ENCODE results near the gene HELQ.

The HELQ gene

DNA sequence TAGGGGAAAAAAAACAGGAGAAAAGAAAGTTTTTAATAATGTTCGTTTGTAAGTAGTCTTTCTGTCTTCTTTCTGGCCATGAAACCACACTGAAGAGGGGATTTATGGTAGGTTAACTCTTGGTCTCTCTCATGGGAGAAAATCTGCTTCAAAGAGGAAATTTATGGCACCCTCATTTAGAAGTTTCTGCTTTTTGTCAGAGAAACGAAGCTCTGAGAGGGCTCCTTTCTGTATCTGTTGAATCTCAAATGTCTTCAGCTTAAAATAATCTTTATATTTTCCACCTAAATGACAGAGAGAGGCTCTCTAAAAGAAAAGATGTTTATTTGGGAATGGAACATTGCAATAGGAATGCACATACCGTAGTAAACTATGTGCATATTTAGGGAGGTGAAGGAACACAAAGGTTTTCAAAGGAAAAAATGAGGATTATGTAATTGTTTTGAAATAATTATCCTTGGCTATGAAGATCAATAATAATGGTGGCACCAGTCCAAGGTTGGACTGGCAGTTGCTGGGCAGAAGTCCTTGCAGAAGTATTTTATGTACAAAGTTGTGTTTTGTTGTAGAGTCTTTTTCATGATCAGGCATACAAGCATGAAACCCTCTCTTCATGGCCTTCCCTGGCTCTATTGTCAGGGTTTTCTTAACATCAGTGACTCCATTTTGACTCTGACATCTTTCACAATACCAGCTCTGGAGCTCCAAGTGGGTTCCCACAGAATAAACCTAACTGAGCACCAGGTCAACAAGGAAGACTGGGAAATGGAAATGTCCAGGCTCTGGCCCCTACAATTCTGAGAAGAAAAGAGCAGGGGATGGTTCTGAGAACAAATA is 67.9 kb downstream of the HELQ start:
- TF ChIP-seq, protein P1, sequence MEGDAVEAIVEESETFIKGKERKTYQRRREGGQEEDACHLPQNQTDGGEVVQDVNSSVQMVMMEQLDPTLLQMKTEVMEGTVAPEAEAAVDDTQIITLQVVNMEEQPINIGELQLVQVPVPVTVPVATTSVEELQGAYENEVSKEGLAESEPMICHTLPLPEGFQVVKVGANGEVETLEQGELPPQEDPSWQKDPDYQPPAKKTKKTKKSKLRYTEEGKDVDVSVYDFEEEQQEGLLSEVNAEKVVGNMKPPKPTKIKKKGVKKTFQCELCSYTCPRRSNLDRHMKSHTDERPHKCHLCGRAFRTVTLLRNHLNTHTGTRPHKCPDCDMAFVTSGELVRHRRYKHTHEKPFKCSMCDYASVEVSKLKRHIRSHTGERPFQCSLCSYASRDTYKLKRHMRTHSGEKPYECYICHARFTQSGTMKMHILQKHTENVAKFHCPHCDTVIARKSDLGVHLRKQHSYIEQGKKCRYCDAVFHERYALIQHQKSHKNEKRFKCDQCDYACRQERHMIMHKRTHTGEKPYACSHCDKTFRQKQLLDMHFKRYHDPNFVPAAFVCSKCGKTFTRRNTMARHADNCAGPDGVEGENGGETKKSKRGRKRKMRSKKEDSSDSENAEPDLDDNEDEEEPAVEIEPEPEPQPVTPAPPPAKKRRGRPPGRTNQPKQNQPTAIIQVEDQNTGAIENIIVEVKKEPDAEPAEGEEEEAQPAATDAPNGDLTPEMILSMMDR (conservative IDR thresholded peaks at IDR 0.05; ENCODE audit: low read depth, low read length) = no peak
- no peak for DNase-seq (ENCODE audit: low read depth)
- no peak overlapping the region for H3K4me3 ChIP-seq (ENCODE audit: low read length)

DNA sequence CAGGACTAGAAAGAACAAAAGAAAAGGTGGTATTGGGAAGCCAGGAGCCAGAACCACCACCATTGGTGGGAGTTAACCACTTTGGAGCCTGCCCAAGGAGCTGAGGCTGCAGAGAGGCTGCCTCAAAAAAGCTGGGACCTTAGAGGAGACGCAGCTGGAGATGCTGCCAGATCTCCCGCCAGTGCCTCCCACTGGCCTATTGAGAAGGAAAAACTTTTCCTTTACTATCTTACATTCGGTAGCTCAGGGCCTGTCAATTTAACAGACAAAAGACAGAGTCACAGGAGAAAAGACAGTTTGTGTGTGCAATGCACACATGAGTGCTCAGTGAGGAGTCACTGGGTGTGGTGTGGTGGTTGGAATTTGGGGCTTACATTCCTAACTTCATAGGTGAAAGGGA is 68.6 kb downstream of the HELQ start:
- TF ChIP-seq, protein P1 (conservative IDR thresholded peaks at IDR 0.05; ENCODE audit: low read depth, low read length) = no peak
- H3K4me3 ChIP-seq (ENCODE audit: low read length) = no peak overlapping the region
- no peak for DNase-seq (ENCODE audit: low read depth)

DNA sequence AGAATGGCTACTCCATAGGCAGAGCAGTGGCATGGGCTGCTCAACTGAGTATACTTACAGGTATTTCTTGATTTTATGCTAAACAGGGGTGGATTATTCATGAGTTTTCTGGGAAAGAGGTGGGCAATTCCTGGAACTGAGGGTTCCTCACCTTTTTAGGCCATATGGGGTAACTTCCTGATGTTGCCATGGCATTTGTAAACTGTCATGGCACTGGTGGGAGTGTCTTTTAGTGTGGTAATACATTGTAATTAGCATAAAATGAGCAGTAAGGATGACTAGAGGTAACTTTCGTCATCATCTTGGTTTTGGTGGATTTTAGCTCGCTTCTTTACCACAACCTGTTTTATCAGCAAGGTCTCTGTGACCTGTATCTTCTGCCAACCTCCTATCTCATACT is 72.8 kb downstream of the HELQ start:
- TF ChIP-seq, protein P1 (conservative IDR thresholded peaks at IDR 0.05; ENCODE audit: low read depth, low read length) = no peak
- H3K4me3 ChIP-seq (ENCODE audit: low read length) = no peak overlapping the region
- DNase-seq (ENCODE audit: low read depth) = no peak

DNA sequence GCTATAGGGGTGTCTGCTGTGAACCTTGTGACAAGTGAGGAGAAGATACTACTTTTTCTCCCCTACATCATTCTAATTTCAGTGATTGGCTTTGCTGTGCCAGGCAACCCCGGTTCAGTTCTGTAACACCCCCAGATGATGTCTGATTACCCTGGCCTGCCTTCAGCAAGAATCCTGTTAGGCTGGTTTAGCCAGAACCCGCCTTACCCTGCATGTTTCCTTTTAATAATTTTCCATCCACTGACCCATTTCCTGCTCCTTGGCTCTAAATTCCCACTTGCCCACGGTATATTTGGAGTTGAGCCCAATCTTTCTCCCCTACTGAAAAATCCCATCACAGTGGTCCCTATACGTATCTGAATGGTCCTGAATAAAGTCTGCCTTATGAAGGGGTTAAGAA is 74.5 kb downstream of the HELQ start:
- DNase-seq (ENCODE audit: low read depth) = no peak
- TF ChIP-seq, protein P1 (conservative IDR thresholded peaks at IDR 0.05; ENCODE audit: low read depth, low read length) = no peak
- H3K4me3 ChIP-seq (ENCODE audit: low read length) = no peak overlapping the region

DNA sequence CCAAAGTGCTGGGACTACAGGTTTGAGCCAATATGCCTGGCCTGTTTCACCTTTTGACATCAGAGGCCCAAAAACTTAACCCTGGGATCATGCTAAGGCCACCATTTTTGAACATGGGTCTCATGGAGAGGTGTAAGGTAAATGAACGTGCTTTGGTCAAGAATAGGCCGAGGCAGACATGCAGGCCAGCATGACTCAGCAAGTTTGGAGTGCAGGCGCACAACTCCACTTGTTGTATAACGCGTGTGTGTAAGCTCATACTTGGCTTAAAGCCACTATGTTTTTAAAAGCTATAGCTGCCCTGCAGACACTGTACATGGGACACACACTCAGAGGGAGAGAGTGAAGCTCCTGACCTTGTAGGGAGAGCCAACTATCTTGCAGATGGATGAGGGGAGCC is 77.2 kb downstream of the HELQ start:
- H3K4me3 ChIP-seq (ENCODE audit: low read length) = no peak overlapping the region
- DNase-seq (ENCODE audit: low read depth) = no peak
- TF ChIP-seq, protein P1 (conservative IDR thresholded peaks at IDR 0.05; ENCODE audit: low read depth, low read length) = no peak

DNA sequence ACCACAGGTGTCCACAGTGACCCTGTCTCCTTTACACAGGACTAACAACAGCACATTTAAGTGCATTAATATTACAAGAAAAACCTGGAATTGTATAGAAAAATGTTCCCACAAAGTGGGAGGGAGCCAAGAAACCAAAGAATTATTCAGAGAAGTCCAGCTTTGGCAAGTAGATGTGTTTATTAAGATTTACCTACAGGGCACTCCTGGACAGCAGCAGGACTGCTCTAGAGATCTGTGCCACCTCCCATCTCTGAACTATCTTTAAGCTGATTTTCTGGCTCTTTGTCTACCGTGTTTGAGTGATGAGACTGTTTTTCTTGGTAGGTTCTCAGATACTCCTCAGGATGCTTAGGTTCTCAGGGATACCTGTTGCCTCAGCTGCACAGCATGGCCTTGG is 82.7 kb downstream of the HELQ start:
- TF ChIP-seq, protein P1 (conservative IDR thresholded peaks at IDR 0.05; ENCODE audit: low read depth, low read length) = no peak
- DNase-seq (ENCODE audit: low read depth) = no peak
- H3K4me3 ChIP-seq (ENCODE audit: low read length) = no peak overlapping the region

DNA sequence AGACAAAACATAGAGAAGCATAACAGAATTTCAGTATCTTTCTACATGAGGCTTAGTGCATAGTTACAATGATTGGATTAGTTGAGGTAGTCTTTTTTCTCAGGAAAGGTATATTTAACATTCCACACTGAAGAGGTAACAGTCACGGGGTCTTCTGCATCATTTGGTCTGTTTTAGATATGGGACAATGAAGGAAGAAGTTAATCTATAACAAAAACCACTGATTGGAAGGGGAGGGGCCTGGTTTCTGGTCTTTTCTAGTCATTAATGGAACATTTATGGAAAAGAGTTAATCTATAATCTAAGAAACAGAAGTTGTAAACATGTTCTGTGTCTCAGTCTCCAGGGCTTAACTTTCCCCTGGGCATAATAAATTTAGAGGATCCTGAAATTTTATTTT is 83.7 kb downstream of the HELQ start:
- no peak for DNase-seq (ENCODE audit: low read depth)
- no peak overlapping the region for H3K4me3 ChIP-seq (ENCODE audit: low read length)
- TF ChIP-seq, protein P1 (conservative IDR thresholded peaks at IDR 0.05; ENCODE audit: low read depth, low read length) = no peak

Data from retinal pigment epithelial cell (primary cell).